Measurements from ENCODE around the gene SPATA32. TPM values are rescaled to one million over a fixed set of nuclear protein-coding genes. Genes with fewer than 3 reads are reported as not detected.

The SPATA32 gene
- polyA plus RNA-seq, 2 of the 4 experiments (the other 2 are of a cell fraction), result 0.05 to 0.21 TPM

GRCh38 chr17:45240905-45241327, 21.0 kb downstream of the SPATA32 start:
- ChIA-PET CTCF (interaction anchor here (0.7 to 35.1 kb wide), 9 partner anchors 14 to 352 kb away, joined by 3 to 1378 read pairs (median 5); partner anchors contain the start of genes ACBD4 and FMNL1), POLR2A (no interaction called here)
- no peak overlapping the region for H3K4me2 ChIP-seq
- ATAC-seq (no peak), DNase-seq (ENCODE audit: low read depth in 1 of 2, low spot score in 1 of 2) (no peak), FAIRE-seq (no peak)
- 92% methylated on average over 21 of the region's 21 CpGs for WGBS (ENCODE audit: missing lambda C conversion rate)
- no peak overlapping the region for H3K4me3 ChIP-seq
- no peaks in the 10 kb centered on the region for H3K9me3 ChIP-seq
- peak overlapping the region in 1 of 2 experiments; percentile 31; a peak in 2 of 6 replicates for H3K27ac ChIP-seq
- no peak for TF ChIP-seq SMC3 (IDR thresholded peaks at IDR 0.05)
- no peak for TF ChIP-seq EHMT2 (IDR thresholded peaks at IDR 0.05; ENCODE audit: low read depth)
- TF ChIP-seq POLR2AphosphoS2 (conservative IDR thresholded peaks at IDR 0.05; ENCODE audit: low read length), result no peak
- TF ChIP-seq KDM5A (IDR thresholded peaks at IDR 0.05), result no peak
- peaks cover 7% of the 10 kb centered on the region for H3K4me1 ChIP-seq

DNA sequence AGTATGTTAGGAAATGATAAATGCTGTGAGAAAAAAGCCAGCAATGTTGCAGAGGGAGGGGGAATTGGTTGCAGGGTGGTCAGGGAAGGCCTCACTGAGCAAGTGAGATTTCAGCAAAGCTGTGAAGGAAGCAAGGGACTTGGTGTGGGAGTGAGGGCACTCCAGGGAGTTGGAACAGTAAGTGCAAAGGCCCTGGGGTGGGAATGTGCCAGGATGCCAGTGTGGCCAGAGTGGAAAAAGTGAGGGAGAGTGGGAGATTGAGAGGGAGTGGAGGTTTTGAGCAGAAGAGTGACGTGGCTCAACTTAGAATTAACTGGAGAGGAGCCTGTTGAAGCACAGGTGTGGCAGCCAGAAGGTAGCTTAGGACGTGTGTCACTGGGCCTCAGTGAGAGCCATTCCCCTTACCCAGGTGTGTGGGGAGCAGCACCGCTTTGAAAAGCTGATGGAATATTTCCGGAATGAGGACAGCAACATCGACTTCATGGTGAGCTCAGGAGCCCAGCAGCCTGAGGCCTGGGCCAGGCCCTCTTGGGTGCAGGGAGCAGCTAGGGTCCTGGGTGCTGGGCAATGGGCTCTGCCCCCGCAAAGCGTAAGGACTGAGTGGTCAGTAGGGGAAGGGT, 23.6 kb downstream of the SPATA32 start:
- POLR2A ChIA-PET, result no interaction called here
- no peak overlapping the region for H3K4me2 ChIP-seq
- FAIRE-seq, result no peak

DNA sequence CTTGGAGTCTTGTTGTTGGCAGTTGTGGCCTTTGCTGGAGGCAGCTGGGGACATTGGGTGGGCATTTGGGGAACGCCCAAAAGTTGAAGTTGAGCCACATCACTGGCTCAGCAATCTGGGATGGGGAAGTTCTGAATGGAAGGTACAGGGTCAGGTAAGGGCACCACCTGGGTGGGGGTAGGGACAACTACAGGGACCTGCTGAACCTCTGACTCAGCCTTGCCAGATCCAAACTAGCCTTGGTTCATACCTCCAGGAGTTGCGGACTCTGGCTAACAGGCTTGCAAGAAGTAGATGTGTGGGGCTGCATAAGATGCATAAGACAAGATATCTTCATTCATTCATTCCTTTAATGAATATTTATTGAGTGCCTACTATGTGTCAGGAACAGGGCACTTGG, 24.2 kb downstream of the SPATA32 start:
- POLR2A ChIA-PET, result interaction anchor here (1.5 kb wide), 1 partner anchor 89 kb away, joined by 4 read pairs; the partner anchor contains the start of gene HEXIM1
- CTCF ChIA-PET, result interaction anchor here (0.6 to 52.3 kb wide), 13 partner anchors 6 to 158 kb away, joined by 3 to 2147 read pairs (median 24); partner anchors contain the start of genes ACBD4, FMNL1, HEXIM1 and HEXIM2
- no peak overlapping the region for H3K4me2 ChIP-seq
- no peak for DNase-seq (ENCODE audit: low read depth in 1 of 2, low spot score in 1 of 2)
- H3K9me3 ChIP-seq, result no peaks in the 10 kb centered on the region
- no peak for TF ChIP-seq RNF2 (IDR thresholded peaks at IDR 0.05; ENCODE audit: borderline replicate concordance, low read depth)
- TF ChIP-seq CBX8 (IDR thresholded peaks at IDR 0.05), result no peak
- TF ChIP-seq ELK1 (IDR thresholded peaks at IDR 0.05; ENCODE audit: low read depth, low read length), result no peak
- TF ChIP-seq CHD2 (IDR thresholded peaks at IDR 0.05; ENCODE audit: low read length, partially characterized antibody), result no peak
- TF ChIP-seq FOXS1 (CRISPR knock-in tag; IDR thresholded peaks at IDR 0.05), result no peak
- no peak for FAIRE-seq
- ATAC-seq, result no peak
- no peak overlapping the region for H3K4me3 ChIP-seq
- peaks cover 12% of the 10 kb centered on the region for H3K4me1 ChIP-seq
- peak overlapping the region in 1 of 2 experiments; percentile 36; a peak in 1 of 6 replicates for H3K27ac ChIP-seq
- WGBS (ENCODE audit: missing lambda C conversion rate), result 96% methylated on average over 2 of the region's 2 CpGs

More for the DNA sequence above, 23.6 kb downstream of the SPATA32 start:
- no peak overlapping the region for H3K4me3 ChIP-seq
- CTCF ChIA-PET, result interaction anchor here (0.6 to 52.3 kb wide), 10 partner anchors 6 to 148 kb away, joined by 3 to 2147 read pairs (median 16); partner anchors contain the start of genes ACBD4, FMNL1, HEXIM1 and HEXIM2
- H3K9me3 ChIP-seq, result no peaks in the 10 kb centered on the region
- no peak for TF ChIP-seq CEBPB (IDR thresholded peaks at IDR 0.05)
- no peak for TF ChIP-seq NFE2L2 (conservative IDR thresholded peaks at IDR 0.05; ENCODE audit: low read length)
- TF ChIP-seq, protein P1, sequence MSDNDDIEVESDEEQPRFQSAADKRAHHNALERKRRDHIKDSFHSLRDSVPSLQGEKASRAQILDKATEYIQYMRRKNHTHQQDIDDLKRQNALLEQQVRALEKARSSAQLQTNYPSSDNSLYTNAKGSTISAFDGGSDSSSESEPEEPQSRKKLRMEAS (IDR thresholded peaks at IDR 0.05), result no peak
- TF ChIP-seq HOXB5 (CRISPR knock-in tag; IDR thresholded peaks at IDR 0.05), result no peak
- TF ChIP-seq EHF (CRISPR knock-in tag; IDR thresholded peaks at IDR 0.05), result no peak
- TF ChIP-seq HOXB13 (CRISPR knock-in tag; IDR thresholded peaks at IDR 0.05; ENCODE audit: low read depth), result no peak
- no peak for TF ChIP-seq PHF8 (IDR thresholded peaks at IDR 0.05; ENCODE audit: borderline replicate concordance, low read depth)
- TF ChIP-seq RCOR1 (IDR thresholded peaks at IDR 0.05; ENCODE audit: low read depth, low read length), result no peak
- no peak for TF ChIP-seq ZC3H11A (IDR thresholded peaks at IDR 0.05)
- TF ChIP-seq HEYL (CRISPR knock-in tag; IDR thresholded peaks at IDR 0.05), result no peak
- TF ChIP-seq RNF2 (IDR thresholded peaks at IDR 0.05; ENCODE audit: borderline replicate concordance, low read depth), result no peak
- TF ChIP-seq HDAC2 (IDR thresholded peaks at IDR 0.05), result no peak
- TF ChIP-seq EP300 (IDR thresholded peaks at IDR 0.05), result no peak
- TF ChIP-seq BCL3 (IDR thresholded peaks at IDR 0.05), result no peak
- TF ChIP-seq FOSB (CRISPR knock-in tag; IDR thresholded peaks at IDR 0.05), result no peak
- no peak for TF ChIP-seq ATOH8 (CRISPR knock-in tag; IDR thresholded peaks at IDR 0.05; ENCODE audit: low read depth)
- TF ChIP-seq HOXA7 (CRISPR knock-in tag; IDR thresholded peaks at IDR 0.05), result no peak
- TF ChIP-seq CHD2 (IDR thresholded peaks at IDR 0.05; ENCODE audit: low read length, partially characterized antibody), result no peak
- no peak for TF ChIP-seq CBX2 (IDR thresholded peaks at IDR 0.05; ENCODE audit: borderline replicate concordance, low read depth)
- H3K4me1 ChIP-seq, result peaks cover 12% of the 10 kb centered on the region
- no peak overlapping the region for H3K27ac ChIP-seq
- WGBS (ENCODE audit: missing lambda C conversion rate), result 89% methylated on average over 7 of the region's 7 CpGs
- no peak for DNase-seq (ENCODE audit: low read depth in 1 of 2, low spot score in 1 of 2)
- no peak for ATAC-seq
